Measurements from ENCODE around the gene CNTNAP2.

The CNTNAP2 gene

DNA sequence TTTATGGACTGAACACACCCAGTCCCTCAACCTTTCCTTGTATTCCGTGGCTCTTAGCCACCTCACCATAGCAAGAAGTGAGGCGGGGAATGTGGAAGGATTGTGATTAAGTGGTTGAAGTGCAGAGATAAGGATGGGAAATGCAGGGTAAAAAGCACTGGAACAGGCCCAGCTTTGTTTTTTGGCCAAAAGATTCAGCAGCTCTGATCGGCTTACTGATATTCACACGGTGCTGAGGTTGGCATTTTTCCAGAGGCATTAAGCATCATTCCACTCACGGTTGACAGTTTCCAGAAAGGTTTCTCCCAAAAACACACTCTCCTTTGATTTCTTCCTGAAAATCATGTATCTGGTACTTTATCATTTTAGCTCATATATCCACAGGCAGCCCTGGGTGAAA, 544.2 kb downstream of the CNTNAP2 start:
- in situ Hi-C loops (cut with HindIII; ENCODE audit: low sequenced_read_pairs): no loop called here

DNA sequence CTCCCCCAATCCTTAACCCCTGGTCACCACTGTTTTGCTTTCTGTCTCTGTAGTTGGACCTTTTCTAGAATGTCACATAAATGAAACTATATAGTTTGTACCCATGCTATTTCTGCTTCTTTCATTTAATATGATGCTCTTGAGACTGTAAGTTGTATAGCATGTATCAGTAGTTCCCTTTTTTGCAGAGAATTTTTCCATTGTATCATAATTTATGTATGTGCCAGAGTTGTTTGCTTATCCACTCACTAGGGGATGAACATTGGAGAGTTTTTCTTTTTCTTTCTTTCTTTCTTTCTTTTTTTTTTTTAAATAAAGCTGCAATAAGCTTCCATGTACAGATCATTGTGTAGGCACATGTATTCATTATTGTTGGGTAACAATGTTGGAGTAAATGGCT, 544.8 kb downstream of the CNTNAP2 start:
- in situ Hi-C loops (cut with HindIII; ENCODE audit: low sequenced_read_pairs): no loop called here

DNA sequence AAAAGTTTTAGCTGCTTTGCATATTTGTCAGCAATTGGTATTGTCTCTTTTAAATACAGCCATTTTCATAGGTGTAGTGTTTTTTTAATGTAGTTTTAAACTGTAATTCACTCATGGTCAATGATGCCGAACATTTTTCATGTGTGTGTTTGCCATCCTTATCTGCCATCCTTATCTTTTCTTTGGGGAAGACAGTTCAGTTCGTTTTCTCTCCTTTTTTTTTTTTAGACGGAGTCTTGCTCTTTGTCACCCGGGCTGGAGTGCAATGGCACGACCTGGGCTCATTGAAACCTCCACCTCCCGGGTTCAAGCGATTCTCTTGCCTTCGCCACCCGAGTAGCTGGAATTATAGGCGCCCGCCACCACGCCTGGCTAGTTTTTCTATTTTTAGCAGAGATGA, 545.3 kb downstream of the CNTNAP2 start:
- in situ Hi-C loops (cut with HindIII; ENCODE audit: low sequenced_read_pairs): no loop called here

DNA sequence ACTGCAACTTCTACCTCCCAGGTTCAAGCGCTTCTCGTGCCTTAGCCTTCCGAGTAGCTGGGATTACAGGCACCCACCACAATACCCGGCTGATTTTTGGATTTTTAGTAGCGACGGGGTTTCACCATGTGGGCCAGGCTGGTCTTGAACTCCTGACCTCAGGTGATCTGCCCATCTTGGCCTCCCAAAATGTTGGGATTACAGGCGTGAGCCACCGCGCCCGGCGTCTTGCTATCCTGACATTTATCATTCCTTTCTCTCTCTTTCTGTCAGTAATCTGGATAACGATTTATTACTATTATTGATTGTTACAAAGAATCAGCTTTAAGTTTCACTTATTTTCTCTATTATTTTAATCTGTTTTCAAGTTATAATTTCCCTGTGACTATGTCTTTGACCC, 548.4 kb downstream of the CNTNAP2 start:
- in situ Hi-C loops (cut with HindIII; ENCODE audit: low sequenced_read_pairs): no loop called here

DNA sequence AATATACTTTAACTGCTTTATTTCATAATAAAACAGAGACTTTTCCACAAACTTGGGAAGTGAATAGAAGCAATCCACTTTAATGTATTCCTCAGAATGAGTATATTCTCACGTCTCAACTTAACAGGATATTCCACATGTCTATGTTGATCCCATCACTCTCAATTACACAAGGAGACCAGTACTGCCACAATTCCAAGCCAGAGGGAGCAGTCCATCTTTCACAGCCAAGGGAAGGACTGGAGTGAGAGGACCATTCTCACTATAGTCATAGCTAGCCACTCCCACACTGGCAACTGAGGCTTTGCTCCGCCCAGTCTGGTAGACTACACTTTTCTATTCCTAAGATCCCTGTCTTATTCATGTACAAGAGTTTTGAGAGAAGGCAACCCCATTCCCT, 553.9 kb downstream of the CNTNAP2 start:
- in situ Hi-C loops (cut with HindIII; ENCODE audit: low sequenced_read_pairs): no loop called here

DNA sequence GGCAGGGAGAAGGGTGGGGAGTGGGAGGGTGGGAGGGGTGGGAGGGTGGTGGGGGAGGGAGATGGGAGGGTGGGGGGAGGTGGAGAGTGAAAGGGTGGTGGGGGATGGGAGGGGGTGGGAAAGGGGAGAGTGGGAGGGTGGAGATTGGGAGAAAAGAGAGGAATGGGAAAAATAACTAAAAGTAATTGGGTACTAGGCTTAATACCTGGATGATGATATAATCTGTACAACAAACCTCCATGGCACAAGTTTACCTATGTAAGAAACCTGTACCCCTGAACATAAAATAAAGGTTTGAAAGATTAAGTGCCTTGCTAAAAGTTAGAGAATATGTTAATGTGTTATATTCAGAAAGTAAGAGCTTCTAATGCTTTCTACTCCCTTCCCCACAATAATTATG, 564.9 kb downstream of the CNTNAP2 start:
- in situ Hi-C loops (cut with HindIII; ENCODE audit: low sequenced_read_pairs): no loop called here

DNA sequence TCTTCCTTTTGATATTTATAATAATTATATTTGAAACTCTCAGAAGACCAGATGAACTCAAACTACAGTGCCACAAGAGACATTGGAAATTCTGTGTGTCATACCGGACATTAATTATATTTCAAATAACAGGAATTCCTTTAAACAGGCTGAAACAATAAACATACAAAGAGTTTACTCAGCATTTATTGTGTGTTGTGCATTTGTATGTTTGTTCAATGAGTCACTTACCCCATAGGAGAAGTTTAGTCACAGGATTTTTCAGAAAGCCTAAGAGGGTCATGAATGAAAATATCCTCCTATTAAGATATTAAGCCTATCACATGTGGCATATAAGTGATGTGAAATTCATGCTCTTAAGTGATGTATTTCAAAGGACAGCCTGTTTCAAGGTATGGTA, 566.8 kb downstream of the CNTNAP2 start:
- in situ Hi-C loops (cut with HindIII; ENCODE audit: low sequenced_read_pairs): no loop called here

DNA sequence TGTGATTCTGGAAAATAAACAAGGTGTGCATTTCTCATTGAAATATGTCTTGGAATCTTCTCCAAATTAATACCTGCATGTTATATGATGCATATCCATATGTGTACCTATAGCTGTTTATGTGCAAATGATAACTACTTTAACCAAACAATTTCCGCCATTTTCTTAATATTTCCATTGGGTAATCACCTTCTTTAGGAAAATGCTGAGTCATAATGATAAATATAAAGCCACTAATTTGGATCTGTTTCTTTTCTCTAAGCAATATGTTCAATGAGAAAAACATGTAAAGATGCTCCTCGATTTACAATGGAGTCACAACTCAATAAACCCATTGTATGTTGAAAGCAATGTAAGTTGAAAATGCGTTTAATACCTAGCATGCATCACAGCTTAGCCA, 574.4 kb downstream of the CNTNAP2 start:
- in situ Hi-C loops (cut with HindIII; ENCODE audit: low sequenced_read_pairs): no loop called here

DNA sequence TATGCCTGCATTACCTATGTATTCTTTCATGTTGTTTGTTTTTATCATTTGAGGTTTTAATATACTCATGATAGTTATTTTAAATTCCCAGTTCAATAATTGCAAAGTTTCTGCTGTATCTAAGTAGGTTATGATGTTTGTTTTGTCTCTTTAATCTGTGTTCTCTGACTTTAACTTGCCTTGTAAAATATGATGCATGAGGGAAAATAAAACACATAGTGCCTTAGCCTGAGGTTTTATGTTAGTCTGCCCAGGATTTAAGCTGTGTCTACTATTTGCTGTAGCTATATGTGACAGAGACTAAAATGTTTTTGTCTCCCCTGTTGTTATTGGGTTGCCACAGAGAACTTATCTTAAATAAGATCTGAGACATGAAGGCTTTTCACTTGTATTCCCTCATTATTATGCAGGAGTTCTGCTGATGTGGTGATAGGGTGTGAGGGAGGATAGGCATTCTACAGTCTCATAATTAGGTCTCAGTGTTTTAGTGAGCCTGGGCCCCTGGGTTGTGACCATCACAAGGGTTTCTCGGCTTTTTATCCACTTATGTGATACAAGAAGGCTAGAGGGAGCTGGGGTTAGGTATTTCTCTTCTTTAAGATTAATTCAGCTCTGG, 582.5 kb downstream of the CNTNAP2 start:
- in situ Hi-C loops (cut with HindIII; ENCODE audit: low sequenced_read_pairs): no loop called here

DNA sequence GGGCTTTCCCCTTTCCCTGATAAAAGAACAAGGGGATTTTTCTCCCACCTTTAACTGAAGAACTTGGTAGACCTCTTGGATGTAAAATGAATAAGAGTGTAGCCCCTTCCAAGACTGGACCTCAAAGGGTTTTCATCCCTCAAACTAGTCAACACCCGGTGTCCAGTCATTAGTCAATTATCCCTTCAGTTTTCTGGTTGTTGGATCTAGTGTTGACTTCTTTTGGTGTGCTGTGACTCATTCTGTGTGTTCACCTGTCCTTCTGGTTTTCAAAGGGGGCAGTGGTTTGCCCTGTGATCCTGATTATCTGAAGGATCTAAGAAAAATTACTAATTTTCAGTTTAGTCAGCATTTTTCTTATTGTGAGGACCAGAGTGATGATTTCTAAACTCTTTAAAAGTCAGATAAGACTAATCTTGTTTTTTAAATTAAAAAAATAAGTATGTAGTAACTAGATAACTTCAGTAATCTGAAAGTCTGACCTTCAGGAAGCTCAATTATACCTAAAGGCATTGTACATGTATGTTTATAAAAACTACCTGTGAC, 583.5 kb downstream of the CNTNAP2 start:
- in situ Hi-C loops (cut with HindIII; ENCODE audit: low sequenced_read_pairs): no loop called here

DNA sequence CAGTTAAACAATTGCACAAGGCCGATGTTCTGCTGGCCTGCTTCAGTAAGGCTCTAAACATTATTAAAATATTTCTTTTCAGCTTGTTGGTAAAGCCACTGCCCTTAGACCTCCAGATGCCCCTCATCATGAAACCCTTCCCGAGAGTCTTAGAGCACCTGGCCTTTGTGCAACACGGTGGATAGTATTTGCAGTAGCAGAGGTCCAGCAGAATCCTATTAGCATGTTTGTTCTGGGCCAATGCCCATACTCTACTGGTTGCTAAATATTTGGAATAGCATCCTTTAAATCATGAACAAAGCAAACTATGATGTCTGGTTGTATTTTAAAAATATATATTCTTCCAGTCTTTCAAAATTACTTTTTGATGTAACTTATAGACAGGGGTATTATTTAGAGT, 584.6 kb downstream of the CNTNAP2 start:
- in situ Hi-C loops (cut with HindIII; ENCODE audit: low sequenced_read_pairs): no loop called here

DNA sequence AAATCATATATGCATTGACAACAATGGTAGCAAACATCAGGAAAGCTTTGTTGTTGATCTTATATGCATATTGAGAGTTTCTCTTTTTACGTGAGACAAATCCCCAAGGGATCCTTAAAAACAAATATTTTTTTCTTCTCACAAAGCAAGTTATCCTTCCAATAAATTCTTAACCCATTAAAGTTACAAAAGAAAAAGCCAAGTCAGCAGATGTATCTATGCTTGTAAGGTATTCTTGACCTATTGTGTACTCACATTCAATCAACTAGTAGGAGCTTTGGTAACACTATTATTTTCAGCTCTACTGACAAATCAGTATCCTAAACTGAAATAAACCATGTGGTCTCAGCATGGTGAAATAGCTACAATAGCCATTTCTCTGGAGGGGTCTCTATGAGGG, 586.3 kb downstream of the CNTNAP2 start:
- in situ Hi-C loops (cut with HindIII; ENCODE audit: low sequenced_read_pairs): no loop called here

DNA sequence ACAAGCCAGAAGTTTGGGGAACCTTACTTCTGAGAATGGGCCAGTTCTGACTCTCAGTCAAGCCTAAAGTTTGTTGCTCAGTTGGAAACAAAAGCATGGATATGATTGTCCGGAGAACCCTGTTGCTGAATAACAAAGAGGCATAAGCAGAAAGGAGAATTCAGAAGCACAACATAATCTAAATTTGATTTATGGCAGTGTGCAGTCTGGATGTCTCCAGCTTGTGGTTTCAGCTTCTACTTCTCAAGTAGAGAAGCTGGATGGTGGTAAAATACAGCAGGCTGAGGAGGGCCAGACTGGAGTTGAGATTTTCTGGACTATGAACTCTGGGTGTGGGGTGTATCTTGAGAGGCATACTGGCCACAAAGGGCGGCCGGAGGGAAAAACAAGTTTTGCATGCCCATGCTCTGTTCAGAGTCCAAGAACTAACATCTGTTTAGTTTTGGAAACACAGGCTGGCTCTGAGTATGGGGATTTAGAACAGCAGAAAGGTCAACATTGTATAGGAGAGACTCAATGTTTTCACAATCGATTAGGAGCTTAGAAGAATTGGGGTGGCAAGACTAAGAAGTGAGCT, 592.9 kb downstream of the CNTNAP2 start:
- in situ Hi-C loops (cut with HindIII; ENCODE audit: low sequenced_read_pairs): no loop called here

DNA sequence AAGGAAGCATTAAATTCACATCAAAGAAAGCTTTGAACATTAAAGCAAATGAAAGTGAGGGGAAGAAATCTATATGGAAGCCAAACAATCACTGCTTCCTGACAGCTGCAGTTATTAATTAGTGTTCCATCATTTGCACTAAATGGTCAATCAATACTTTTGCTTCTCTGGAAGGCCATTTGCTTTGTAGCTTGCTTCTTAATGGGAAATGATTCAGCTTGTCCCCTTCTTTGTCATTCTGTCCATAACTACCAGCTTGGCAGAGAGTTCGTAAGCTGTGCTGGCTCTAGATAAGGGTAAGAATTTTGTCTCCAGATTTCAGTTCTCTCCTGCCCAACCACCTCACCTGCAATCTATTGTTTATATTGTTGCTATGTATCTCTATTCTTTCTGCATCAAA, 596.6 kb downstream of the CNTNAP2 start:
- in situ Hi-C loops (cut with HindIII; ENCODE audit: low sequenced_read_pairs): no loop called here

DNA sequence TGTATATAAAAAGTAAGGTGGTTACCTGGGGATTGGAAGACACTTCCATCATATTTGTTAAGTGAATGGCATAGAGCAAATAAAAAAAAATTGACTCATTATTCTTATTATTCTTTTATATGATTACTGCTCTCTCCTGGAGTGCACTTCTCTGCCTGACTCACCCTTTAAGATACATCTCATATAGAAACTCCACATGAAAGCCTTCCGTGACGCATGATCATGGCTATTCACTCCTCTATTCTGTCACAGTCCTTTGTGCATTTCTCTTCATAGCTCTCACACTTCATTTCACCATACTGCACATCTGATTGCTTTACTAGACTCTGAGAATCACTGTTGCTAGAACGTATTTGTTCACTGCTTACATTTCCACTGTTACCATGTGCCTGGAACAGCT, 597.3 kb downstream of the CNTNAP2 start:
- in situ Hi-C loops (cut with HindIII; ENCODE audit: low sequenced_read_pairs): no loop called here

DNA sequence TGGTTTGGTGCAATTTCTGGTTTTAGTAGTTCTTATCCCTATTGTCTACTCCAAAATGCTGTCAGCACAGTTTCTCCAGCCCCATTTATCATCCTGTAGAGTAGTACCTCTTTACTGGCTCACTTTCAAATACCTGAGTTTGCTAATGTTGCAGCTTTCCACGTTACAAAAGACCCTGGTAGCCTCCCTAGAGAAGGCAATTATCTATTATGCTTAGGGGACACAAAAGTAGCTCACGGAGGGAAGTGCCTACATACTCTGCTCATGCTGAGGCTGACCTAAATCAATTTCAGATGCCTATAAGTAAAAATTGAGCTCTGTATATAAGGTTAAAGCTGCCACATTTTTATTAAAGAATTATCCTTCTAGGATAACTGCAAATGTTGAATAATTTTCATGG, 603.6 kb downstream of the CNTNAP2 start:
- in situ Hi-C loops (cut with HindIII; ENCODE audit: low sequenced_read_pairs): no loop called here

DNA sequence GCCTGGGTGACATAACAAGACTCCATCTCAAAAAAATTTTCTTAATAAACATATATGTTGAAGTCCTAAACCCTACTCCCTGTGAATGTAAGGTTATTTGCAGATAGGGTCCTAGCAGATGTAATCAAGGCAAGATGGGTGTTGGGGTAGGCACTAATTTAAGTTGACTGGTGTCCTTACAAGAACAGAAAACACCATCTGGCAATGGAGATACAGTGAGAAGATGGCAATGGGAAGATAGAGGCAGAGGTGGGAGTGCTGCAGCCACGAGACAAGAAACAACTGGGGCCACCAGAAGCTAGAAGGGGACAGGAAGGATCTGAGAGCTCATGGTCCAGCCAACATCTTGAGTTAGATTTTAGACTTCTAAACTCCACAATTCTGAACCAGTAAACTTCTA, 606.4 kb downstream of the CNTNAP2 start:
- in situ Hi-C loops (cut with HindIII; ENCODE audit: low sequenced_read_pairs): no loop called here

DNA sequence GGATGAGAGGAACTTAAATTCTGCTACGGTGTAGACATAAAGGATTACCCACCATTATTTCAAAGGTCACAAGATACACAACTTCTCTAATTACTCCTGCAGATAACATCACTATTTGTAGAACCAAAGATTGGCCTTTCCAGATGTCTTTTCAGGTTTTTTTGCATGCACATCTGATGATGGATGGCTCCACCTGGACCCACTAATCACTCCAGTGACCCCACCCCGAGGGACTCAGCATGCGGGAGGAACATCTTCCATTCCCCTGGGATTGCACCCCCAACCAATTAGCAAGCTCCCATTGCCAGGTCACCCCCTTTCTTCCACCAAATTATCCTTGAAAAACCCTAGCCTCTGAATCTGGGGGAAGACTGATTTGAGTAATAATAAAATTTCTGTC, 608.9 kb downstream of the CNTNAP2 start:
- in situ Hi-C loops (cut with HindIII; ENCODE audit: low sequenced_read_pairs): no loop called here

DNA sequence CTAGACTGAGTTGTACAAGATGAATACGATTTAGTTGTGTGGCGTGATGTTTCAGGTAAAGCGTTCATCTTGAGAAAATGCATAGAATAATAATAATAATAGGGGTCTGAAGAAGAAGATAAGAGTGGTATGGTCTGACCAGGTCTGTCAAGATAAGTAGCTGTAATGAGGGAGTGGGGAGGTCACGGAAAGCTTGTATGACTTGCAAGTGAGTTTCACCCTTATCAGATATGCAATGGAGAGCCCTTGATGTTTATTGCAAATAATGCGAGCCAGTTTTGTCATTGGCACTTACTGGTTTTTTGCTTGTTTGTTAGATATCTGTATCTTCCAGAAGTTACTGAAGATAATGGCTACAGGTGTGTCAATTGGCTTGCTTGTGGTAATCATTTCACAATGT, 611.5 kb downstream of the CNTNAP2 start:
- in situ Hi-C loops (cut with HindIII; ENCODE audit: low sequenced_read_pairs): no loop called here

DNA sequence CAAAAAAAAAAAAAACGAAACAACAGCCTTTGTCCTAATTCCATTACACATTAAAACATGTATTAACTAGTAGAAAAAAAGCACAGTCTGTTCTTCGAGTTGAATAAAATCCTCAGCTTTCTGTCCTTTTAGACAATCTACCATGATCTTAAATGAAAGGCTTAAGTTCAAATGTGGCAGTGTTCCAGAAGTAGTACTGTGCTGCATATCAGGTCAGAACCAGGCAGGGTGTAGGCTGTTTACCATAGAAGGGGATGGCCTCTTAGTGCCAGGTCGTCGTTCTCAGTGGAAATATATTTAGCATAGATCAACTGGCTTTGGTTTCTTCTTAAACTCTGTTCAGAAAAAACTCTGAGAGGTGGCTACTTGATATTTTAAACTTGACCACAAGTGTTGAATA, 612.0 kb downstream of the CNTNAP2 start:
- in situ Hi-C loops (cut with HindIII; ENCODE audit: low sequenced_read_pairs): no loop called here

DNA sequence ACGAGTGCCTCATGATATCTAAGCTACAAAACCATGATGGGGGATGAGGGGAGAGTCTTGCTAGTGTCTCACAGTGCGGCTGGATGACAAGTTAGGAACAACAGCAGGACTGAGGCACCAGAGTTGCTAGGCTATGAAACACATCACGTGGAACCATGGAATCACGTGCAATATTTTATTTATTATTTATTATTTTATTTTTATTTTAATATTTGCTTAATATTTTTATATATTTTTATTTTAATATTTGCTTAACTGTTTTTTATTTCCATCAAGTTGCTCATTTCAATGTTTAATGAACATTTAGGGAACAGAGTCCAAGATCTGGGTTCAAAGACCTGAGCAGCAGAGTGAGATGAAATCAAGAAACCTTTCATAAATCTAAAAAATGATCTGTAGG, 614.6 kb downstream of the CNTNAP2 start:
- in situ Hi-C loops (cut with HindIII; ENCODE audit: low sequenced_read_pairs): no loop called here

DNA sequence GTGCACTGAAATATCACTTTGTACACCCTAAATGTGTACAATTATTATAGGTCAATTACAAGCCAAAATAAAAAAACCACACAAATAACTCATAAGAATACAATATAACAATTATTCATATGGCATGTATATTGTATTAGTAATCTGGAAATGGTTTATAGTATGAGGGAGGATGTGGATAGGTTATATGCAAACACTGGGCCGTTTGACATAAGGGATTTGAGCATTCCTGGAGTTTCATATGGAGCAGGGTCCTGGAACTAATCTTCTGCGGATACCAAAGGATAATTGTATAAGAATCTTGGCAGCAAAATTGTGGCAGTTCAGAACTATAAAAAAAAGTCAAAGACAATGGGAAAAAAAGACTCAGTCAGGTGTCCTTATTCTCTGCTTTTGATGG, 619.4 kb downstream of the CNTNAP2 start:
- in situ Hi-C loops (cut with HindIII; ENCODE audit: low sequenced_read_pairs): no loop called here

All from endothelial cell of hepatic sinusoid (primary cell).